ENCODE measurements around the gene IRX4.

The IRX4 gene

DNA sequence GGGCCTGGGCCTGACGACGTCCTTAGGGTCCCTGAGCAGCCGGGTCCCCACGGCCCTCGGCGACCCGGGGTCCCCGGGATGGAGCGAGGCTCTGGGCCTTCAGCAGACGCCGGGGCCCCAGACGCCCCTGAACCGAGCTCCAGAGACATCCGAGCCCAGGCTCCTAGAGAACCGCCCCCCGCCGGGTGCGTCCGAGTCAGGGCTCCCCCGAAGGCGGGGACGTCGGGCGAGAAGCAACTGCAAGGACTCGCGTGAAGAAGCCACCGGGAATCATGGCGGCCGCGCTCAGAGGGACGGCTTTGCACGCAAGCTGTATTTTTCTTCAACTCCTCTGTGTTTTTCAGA lies 25.5 kb downstream of the IRX4 start:
- ChIA-PET POLR2A (no interaction called here), CTCF (no interaction called here)
- H3K4me3 ChIP-seq (ENCODE audit: low read depth, low read length), result no peak overlapping the region
- TF ChIP-seq, protein P1, sequence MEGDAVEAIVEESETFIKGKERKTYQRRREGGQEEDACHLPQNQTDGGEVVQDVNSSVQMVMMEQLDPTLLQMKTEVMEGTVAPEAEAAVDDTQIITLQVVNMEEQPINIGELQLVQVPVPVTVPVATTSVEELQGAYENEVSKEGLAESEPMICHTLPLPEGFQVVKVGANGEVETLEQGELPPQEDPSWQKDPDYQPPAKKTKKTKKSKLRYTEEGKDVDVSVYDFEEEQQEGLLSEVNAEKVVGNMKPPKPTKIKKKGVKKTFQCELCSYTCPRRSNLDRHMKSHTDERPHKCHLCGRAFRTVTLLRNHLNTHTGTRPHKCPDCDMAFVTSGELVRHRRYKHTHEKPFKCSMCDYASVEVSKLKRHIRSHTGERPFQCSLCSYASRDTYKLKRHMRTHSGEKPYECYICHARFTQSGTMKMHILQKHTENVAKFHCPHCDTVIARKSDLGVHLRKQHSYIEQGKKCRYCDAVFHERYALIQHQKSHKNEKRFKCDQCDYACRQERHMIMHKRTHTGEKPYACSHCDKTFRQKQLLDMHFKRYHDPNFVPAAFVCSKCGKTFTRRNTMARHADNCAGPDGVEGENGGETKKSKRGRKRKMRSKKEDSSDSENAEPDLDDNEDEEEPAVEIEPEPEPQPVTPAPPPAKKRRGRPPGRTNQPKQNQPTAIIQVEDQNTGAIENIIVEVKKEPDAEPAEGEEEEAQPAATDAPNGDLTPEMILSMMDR (IDR thresholded peaks at IDR 0.05; ENCODE audit: insufficient read depth, low read length, missing control alignments), result no peak
- no peak for DNase-seq (ENCODE audit: low read depth, low spot score)

DNA sequence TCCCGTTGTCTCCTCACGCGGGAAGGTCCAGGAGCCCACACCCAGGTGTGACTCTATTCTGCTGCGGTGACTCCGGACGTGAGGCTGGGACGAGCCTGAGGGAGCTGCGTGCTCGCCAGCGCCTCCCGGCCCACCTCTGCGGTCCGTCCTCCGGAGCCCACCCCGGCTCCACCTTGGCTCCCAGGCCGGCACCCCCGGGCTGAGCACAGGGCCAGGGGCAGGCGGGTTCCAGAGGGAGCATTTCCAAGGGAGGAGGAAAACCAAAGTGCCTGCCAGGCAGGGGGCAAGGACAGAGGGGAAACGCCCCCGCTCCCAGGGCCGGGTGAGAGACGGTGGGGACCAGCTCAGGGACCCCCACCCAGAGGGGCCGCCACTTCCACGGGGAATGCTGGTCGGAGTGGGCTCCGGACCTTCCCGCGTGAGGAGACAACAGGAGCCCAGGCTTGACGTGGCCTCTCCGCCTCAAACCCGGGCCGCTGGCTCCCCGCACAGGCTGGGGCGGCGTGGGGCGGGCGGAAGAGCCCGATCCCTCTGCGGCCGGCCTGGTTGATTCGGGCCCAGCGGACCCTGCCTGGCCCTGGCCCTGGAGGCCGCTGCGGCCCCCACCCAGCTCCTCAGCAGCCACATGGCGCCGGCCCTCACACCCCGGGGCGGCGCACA lies 26.0 kb downstream of the IRX4 start:
- H3K4me3 ChIP-seq (ENCODE audit: low read depth, low read length), result peak overlapping the region; percentile 30
- DNase-seq (ENCODE audit: low read depth, low spot score), result no peak
- ChIA-PET CTCF (no interaction called here), POLR2A (no interaction called here)
- TF ChIP-seq, protein P1 (IDR thresholded peaks at IDR 0.05; ENCODE audit: insufficient read depth, low read length, missing control alignments), result no peak

DNA sequence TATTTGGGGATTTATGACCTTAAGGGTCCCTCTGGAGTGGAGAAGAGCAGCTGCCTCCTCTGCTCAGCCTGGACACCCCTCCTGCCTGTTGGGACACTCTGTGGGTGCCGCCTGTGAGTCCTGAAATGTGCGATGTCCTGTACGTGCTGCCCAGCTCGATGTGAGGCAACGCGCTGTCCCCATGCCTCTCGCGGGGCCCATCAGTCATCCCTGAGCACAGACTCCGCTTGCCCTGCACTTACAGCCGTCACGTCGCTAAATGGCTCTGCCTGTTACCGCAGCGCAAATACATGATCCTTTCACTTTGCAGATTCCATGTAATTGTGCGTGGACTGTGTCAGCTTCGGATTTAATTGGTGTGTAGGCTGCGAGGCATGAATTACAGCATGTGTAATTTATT lies 27.1 kb downstream of the IRX4 start:
- ChIA-PET CTCF (no interaction called here), POLR2A (no interaction called here)
- no peak overlapping the region for H3K4me3 ChIP-seq (ENCODE audit: low read depth, low read length)
- TF ChIP-seq, protein P1 (IDR thresholded peaks at IDR 0.05; ENCODE audit: insufficient read depth, low read length, missing control alignments), result no peak
- DNase-seq (ENCODE audit: low read depth, low spot score), result no peak

DNA sequence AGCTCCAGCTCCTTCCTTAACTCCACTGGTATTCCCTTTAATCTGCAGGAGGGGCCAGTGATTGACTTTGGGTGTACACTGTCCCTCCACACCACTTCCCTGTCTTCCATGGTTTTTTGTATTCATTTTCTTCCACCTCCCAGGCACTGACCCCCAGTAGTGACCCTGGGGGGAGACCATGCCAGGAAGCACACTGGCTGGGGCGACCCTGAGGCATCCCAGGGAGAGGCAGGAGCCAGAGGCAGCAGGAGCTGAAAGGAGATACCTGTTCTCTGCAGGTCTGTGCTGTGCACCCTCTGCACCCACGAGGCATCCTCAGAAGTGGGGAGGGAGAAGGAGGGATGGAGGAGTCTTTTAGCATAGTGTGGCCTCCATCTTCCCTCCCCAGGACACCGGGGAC lies 27.6 kb downstream of the IRX4 start:
- DNase-seq (ENCODE audit: low read depth, low spot score), result no peak
- ChIA-PET POLR2A (no interaction called here), CTCF (no interaction called here)
- TF ChIP-seq, protein P1 (IDR thresholded peaks at IDR 0.05; ENCODE audit: insufficient read depth, low read length, missing control alignments), result no peak
- H3K4me3 ChIP-seq (ENCODE audit: low read depth, low read length), result no peak overlapping the region

DNA sequence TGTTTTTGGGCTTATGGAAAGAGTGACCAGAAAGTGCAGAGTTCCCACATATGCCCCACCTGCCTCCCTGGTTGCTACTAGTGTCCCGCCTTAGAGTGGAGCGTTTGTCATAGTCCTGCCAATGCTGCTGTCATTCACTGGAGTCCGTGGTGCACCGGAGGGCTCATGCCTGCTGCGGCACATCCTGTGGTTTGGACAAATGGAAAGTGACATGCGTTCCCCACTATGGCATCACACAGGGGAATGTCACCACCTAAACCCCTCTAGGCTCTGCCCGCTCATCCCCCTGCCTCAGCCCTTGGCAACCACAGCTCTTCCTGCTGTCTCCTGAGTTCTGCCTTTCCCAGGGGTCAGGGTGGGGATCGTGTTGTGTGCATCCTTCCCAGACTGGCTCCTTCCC lies 29.2 kb downstream of the IRX4 start:
- no peak for DNase-seq (ENCODE audit: low read depth, low spot score)
- CTCF ChIA-PET, result no interaction called here
- POLR2A ChIA-PET, result no interaction called here
- TF ChIP-seq, protein P1 (IDR thresholded peaks at IDR 0.05; ENCODE audit: insufficient read depth, low read length, missing control alignments), result no peak
- no peak overlapping the region for H3K4me3 ChIP-seq (ENCODE audit: low read depth, low read length)

DNA sequence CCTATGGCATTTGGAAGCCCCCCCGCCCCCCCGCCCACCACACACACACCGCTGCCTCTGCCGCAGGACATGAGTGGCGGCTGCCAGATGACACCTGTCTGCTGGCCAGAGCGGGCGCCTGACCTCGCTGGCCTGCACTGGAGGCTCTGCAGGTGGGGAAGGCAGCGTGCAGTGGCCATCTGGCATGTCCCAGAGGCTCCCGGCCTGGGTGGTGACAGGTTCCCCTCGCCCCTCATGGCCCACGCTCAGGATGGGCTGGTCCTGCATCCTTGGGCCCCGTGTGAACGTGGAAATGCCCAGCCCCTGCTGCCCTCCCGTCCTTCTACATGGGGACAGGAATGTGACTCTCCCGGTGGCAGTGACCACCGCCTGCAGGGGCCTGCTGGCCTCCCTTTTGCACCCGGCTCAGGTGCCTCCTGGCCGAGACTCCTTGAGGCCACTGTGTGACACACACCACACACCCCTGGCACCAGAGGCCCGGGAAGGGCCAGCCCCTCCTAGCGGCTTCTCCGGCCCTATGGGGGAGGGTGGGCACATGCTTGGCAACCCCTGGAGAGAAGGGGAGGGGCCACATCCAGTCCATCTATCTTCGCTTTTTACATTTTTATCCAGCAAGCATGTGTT lies 30.3 kb downstream of the IRX4 start:
- ChIA-PET CTCF (interaction anchor here (0.5 to 0.9 kb wide), 2 partner anchors 10 to 89 kb away, joined by 3 read pairs; no protein-coding TSS in a partner anchor), POLR2A (no interaction called here)
- DNase-seq (ENCODE audit: low read depth, low spot score), result no peak
- TF ChIP-seq, protein P1 (IDR thresholded peaks at IDR 0.05; ENCODE audit: insufficient read depth, low read length, missing control alignments), result no peak
- H3K4me3 ChIP-seq (ENCODE audit: low read depth, low read length), result no peak overlapping the region
